T-helper 1 cell treated with Interleukin-12 subunit alpha and Interleukin-12 subunit beta and Interleukin-4 antibody, amounts not matched to agents 30 ng/mL and 1 ng/mL, for 36 hours (primary cell): ENCODE results near the gene TERT. TPM values are rescaled to one million over a fixed set of nuclear protein-coding genes. Genes with fewer than 3 reads are reported as not detected.

Experiments
- intact Hi-C: fragments of 100-400 bp; cut with micrococcal nuclease; formaldehyde crosslinking; loops from one replicate; pipeline ENCODE4 v1.15.1; 2024
- total RNA-seq: library from RNA; stranded (reverse); gene quantifications from 2 replicates; pipeline ENCODE4 v1.2.3, GENCODE V29; 2022

The TERT gene
- total RNA-seq, 1 donor from 2014 or later: 3.3 TPM

DNA sequence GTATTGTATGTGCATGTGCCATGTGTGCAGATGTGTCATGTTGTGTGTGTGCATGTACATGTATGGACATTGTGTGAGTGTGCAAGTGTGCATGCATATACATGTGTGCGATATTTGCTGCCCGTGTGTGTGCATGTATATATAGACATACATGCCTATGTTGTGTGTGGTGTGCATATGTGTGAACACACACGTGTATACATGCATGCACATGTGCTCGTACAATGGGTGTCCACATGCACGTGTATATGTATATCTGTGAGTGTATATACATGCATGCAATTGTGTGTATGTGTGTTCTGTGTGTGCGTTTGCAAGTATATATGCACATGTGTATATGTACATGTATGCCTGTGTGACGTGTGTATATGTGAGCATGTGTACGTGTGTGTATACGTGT, 72.7 kb downstream of the TERT start:
- intact Hi-C loops: no loop called here

DNA sequence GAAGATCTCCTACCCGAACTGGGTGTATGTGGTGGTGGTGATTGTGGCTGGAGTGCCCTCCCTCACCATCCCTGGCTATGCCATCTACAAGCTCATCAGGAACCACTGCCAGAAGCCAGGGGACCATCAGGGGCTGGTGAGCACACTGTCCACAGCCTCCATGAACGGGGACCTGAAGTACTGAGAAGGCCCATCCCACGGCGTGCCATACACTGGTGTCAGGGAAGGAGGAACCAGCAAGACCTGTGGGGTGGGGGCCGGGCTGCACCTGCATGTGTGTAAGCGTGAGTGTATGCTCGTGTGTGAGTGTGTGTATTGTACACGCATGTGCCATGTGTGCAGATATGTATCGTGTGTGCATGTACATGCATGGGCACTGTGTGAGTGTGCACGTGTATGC, 73.1 kb downstream of the TERT start:
- intact Hi-C loops: no loop called here

- intact Hi-C loops: no loop called here
Observed at GRCh38 chr5:1220831-1221230, 74.0 kb downstream of the TERT start.

DNA sequence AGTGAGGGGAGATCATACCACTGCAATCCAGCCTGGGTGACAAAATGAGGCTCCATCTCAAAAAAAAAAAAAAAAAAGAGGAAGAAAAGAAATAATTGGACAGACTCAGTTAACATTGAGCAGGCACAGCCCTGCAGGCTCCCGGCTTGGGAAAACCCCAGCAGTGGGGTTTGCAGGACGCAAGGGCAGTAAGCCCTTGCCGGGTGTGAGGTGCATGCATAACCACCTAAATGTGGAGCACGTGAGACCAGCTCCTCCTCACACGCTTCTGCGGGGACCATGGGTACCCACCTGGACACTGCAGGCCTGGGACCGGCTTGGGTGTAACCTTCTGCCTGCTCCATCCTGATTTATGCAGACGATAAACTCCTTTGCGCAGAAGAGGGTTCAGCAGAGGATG, 74.5 kb downstream of the TERT start:
- intact Hi-C loops: no loop called here

- intact Hi-C loops: no loop called here
Observed at GRCh38 chr5:1219768-1220100, 75.1 kb downstream of the TERT start.

DNA sequence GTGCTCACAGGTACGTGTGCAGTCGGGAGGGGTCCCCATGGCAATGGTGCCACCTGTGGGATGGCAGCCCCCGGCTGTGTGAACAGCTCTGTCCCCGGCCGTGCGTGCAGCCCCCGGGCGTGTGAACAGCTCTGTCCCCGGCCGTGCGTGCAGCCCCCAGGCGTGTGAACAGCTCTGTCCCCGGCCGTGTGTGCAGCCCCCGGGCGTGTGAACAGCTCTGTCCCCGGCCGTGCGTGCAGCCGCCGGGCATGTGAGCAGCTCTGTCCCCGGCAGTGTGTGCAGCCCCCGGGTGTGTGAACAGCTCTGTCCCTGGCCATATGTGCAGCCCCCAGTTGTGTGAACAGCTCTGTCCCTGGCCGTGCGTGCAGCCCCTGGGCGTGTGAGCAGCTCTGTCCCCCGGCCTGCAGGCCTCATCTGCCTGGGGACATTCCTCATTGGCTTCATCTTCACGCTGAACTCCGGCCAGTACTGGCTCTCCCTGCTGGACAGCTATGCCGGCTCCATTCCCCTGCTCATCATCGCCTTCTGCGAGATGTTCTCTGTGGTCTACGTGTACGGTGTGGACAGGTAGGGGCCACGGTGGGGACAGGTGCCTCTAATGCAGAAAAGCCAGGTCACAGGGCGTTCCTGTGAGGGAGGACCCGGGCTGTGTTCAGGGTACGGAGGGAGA, 75.6 kb downstream of the TERT start:
- intact Hi-C loops: no loop called here

DNA sequence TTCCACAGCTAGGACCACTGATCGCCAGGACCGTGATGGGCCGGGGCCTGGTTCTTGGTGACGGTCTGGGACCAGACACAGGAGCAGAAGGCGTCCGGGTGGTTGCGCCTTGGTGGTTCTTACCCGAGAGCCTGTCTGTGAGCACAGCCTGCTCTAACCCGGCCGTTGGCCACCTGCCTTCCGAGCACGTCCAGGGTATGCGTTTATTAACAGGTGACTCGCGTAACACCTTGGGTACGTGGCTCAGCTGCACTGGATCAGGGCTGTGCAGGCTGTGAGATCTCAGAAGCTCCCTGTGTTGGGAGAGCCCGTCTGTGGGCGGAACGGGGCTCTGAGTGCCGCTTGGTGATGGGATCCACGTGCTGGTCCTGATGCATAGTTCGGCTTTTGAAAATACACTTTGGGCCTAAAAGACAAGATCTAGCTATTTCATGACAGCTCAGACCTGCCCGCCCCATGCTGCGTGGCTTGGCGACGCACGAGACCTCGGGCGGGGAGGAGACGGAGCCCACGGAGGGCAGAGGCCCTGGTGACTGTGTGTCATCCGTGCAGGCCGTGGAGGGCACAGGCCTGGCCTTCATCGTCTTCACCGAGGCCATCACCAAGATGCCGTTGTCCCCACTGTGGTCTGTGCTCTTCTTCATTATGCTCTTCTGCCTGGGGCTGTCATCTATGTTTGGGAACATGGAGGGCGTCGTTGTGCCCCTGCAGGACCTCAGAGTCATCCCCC, 76.4 kb downstream of the TERT start:
- intact Hi-C loops: no loop called here

DNA sequence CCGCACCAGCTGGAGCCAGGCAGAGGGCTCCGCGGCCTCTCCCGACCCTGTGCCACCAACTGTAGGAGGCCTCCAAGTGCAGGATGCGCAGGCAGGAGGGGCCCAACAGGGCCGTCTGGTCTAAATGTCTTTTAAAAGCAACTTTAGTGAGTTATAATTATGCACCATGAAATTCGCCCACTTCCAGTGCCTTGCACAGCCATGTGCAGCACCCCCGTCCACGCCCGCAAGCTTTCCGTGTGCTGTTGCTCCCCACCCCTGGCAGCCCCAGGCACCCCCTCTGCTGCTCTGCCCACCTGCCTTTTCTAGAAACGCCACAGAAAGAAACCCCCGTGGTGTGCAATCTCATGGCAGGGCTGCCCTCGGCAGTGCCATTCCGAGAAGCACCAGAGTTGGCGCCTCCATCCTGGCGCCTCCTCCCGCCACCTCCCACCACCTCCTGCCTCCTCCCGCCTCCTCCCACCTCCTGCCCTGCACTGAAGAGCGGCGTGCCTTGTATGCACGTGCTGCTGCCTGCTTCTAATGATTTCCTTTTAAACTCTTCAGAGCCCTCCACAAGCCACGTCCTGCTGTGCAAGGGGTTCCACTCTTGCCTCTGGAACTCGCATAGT, 77.2 kb downstream of the TERT start:
- intact Hi-C loops: no loop called here

DNA sequence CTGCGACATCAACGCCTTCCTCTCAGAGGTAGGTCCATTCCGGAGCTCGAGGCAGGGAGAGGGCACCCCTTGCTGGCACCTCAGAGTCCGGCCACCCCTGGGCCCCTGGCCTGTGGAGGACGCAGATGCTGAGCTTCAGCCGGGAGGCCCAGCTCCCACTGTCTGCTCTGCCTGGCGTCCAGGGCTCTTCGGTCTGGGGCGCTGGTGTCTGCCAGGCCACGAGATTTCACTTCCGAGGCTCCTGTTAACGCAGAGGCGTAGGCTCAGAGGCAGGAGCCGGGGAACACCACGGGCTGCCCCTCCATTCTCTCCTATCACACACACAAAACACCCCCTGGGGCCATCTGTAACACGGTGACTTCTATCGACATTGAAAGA, 78.0 kb downstream of the TERT start:
- intact Hi-C loops: no loop called here

DNA sequence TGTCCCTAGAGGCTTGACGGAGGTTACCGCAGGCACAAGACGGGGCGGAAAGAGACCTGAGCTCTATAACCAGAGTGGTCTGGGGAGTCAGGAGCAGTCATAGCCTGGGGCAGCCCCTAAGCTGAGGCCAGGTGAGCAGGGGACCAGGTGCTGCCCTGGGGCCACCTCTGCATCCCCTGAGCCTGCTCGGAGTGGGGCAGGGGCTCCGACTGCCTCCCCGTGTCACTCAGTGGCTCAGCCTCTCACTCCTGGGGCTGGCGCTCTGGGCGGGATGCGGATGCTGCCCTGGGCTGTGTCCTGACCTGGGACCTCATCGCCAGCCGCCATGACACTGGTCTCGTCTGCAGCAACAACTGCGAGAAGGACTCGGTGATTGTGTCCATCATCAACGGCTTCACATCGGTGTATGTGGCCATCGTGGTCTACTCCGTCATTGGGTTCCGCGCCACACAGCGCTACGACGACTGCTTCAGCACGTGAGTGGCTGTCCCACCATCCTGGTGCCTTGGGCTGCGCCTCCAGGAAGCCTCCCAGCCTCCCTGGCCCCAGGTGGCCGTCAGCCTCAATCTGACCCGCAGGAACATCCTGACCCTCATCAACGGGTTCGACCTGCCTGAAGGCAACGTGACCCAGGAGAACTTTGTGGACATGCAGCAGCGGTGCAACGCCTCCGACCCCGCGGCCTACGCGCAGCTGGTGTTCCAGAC, 78.5 kb downstream of the TERT start:
- intact Hi-C loops: no loop called here

- intact Hi-C loops: no loop called here
Observed at GRCh38 chr5:1215320-1216096, 79.4 kb downstream of the TERT start.

DNA sequence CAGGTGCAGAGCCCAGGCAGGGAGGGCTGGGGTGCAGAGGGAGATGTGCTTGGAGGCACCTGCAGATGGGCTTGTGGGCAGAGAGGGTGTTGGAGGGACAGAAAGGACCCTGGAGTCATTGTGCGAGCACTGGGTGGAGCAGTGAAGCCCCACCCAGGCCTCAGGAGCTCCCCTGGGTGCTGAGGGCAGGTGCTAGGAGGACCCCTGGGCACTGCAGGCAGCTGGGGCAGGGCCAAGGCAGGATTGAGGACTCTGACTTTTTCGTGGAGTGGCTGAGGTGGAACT, 80.0 kb downstream of the TERT start:
- intact Hi-C loops: no loop called here

DNA sequence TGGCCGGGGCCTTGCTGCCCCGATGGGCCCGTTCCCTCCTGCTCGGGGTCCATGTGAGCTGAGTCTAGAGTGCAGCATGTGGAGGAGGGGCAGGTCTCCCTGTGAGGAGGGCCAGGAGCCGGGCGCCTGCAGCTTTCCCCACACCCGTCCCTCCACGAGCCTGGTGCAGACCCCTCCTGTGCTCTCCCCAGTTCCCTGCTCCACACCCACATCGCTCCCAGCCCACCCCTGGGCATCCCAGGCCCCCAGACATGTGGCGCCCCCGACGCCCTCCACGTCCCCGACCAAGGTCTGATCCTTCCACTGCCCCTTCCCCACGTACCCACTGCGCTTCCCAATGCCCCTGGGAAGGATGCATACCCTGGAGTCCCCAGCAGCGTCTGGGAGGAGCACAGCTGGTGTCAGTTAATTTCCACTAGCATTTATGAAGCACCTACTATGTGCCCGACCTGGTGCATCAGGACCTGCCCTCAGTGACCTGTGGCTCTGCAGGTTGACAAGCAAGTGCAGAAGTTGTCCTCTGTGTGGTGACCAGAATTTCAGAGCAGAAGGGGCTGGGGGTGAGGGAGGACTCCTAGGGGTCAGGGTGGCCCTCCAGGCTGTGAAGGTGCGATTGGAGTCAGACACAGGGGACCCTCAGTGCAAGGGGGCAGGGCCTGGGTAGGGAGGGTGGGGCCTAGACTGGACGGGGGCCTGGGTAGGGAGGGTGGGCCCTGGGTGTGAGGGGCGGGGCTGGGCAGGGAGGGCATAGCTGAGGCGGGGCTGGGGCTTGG, 80.5 kb downstream of the TERT start:
- intact Hi-C loops: no loop called here

- intact Hi-C loops: no loop called here
Observed at GRCh38 chr5:1213508-1214162, 81.2 kb downstream of the TERT start.

GRCh38 chr5:1212881-1213280, 82.0 kb downstream of the TERT start:
- intact Hi-C loops: no loop called here

- intact Hi-C loops: no loop called here
Observed at GRCh38 chr5:1212271-1212670, 82.6 kb downstream of the TERT start.

DNA sequence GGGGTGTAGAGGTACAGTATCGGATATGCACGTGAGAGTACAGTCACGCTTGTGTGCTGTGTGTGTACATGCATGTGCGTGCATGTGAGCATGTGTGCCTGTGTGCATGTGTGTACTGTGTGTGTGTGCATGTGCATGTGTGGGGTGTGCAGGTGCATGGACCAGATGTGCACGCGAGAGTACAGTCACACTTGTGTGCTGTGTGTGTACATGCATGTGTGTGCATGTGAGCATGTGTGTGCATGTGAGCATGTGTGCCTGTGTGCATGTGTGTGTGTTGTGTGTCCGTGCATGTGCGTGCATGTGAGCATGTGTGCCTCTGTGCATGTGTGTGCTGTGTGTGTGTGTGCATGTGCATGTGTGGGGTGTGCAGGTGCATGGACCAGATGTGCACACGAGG, 83.2 kb downstream of the TERT start:
- intact Hi-C loops: no loop called here

DNA sequence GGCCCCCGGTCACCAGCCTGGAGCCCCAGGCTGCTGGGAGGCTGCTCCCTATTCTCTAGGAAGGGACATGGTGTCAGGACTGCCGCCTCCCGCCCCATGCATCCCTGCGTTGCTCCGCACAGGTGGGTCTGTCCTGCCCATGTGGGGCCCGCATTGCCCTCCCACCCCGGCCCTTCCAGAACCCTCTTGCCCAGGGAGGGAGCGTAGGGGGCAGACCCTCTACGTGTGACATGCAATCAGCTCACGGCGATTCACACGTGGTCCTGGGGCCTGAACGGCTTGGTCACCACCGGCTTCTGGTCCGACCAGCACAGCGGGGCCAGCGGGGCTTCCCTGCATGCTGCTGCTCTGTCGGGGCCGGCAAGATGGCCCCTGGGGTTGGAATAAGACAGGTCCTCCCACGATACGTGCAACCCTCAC, 84.0 kb downstream of the TERT start:
- intact Hi-C loops: no loop called here

DNA sequence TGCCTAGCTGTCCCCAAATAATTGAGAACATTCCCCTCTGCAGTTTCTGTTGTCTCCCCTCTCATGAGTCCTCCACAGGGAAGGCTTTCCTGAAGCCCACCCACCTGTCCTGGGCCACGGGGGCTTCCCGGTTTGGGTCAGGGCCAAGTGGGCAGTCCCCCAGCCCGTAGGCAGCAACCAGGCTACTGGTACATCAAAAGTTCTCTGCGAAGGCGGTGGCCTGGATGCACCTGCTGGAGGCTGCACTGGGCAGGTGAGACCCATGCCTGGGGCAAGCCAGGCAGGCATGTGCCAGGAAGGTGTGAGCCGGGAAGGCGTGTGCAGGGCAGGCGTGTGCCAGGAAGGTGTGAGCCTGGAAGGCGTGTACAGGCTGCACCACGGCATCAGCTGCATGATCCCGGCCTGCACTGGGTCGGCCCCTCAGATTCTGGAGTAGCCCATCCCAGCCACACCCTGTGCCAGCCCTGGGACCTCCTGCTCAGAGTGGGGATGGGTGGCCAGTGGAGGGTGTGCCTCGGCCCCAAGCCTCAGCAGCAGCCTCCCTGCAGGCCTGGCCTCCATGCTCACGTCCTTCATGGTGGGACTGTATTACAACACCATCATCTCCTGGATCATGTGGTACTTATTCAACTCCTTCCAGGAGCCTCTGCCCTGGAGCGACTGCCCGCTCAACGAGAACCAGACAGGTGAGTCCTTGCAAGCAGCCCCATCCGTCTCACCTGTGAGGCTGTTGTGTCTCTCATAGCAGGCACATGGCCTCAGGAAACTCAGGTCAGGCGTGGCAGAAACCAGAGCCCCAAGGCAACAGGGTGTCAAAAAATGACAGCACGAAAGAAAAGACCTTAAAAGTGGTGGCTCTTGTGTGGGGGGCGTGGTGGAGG, 84.7 kb downstream of the TERT start:
- intact Hi-C loops: no loop called here

DNA sequence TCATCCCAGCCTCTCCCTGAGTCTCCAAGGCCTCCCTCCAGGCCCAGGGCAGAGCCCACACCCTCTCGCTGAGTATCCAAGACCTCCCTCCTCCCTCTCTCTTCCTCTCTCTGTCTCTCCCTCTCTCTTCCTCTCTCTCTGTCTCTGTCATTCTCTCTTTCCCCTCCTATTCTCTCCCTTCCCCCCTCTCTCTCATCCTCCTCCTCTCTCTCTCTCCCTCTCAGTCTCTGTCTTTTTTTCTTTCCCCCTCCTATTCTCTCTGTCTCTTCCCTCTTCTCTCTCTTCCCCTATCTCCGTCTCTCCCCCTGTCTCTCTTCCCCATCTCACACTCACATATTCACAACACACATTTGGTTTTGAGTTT, 85.4 kb downstream of the TERT start:
- intact Hi-C loops: no loop called here
